Panc1 (cell line): ENCODE data around the gene TMEM60. TPM values are rescaled to one million over a fixed set of nuclear protein-coding genes. Genes with fewer than 3 reads are reported as not detected.

Experiments used
- ATAC-seq: fragments of 200-7000 bp; cut with Tn5 transposase; 2 replicates; pipeline ENCODE4 v1.9.1; 2020; ENCODE audit warnings: mild to moderate bottlenecking, moderate library complexity
- BruUV-seq: library from RNA; stranded (reverse); fragments of 400-500 nt; replicated peaks from 2 replicates; lab custom pipeline; 2021; lab: Mats Ljungman, UMichigan
- CTCF ChIA-PET: fragments of 300-600 bp; sonication (Branson Sonifier 250); formaldehyde crosslinking; loops from one replicate; lab custom pipeline; 2022; ENCODE audit warnings: antibody characterized with exemption; lab: Charles Lee
- POLR2A ChIA-PET: fragments of 300-600 bp; sonication (Branson Sonifier 250); formaldehyde crosslinking; loops from one replicate; lab custom pipeline; 2022; ENCODE audit warnings: antibody characterized with exemption; lab: Charles Lee
- DNase-seq: peaks from one replicate; pipeline ENCODE4 v3.0.0-alpha.2; 2010; ENCODE audit warnings: low read depth, low spot score
- H3K27ac ChIP-seq: 2 replicates; pipeline ENCODE4 v1.5.1; 2011; ENCODE audit warnings: mild to moderate bottlenecking, low read length, inconsistent platforms
- H3K27me3 ChIP-seq: fragments of 200-500 bp; sonication (Bioruptor generic); 2 replicates; pipeline ENCODE4 v1.6.0; 2014; ENCODE audit warnings: low read length, inconsistent platforms; ENCODE audit not compliant: control insufficient read depth, insufficient read depth
- H3K36me3 ChIP-seq: fragments of 200-500 bp; sonication (Bioruptor generic); 2 replicates; pipeline ENCODE4 v1.5.1; 2014; ENCODE audit warnings: inconsistent platforms, mild to moderate bottlenecking, low read length, moderate library complexity; ENCODE audit not compliant: control insufficient read depth, insufficient read depth
- H3K4me1 ChIP-seq: 2 replicates; pipeline ENCODE4 v1.5.1; 2011; ENCODE audit warnings: inconsistent platforms, mild to moderate bottlenecking, low read length, moderate library complexity; ENCODE audit not compliant: control insufficient read depth, insufficient read depth
- H3K4me3 ChIP-seq, 2 experiments: 2 replicates each; pipeline ENCODE4 v1.5.1; 2011 to 2012; ENCODE audit warnings: low read depth in 2 of 2, low read length in 2 of 2, mild to moderate bottlenecking in 2 of 2, inconsistent platforms in 1 of 2, moderate library complexity in 1 of 2
- H3K9me3 ChIP-seq: fragments of 200-500 bp; sonication (Bioruptor generic); 2 replicates; pipeline ENCODE4 v1.5.1; 2014; ENCODE audit warnings: low read depth, mild to moderate bottlenecking, inconsistent platforms, low read length, moderate library complexity; ENCODE audit not compliant: control insufficient read depth, insufficient read depth
- POLR2AphosphoS5 ChIP-seq: IDR thresholded peaks from 2 replicates; pipeline ENCODE4 v1.6.1; 2012; ENCODE audit warnings: mild to moderate bottlenecking, low read depth, low read length, moderate library complexity
- SIN3A ChIP-seq: IDR thresholded peaks from 2 replicates; pipeline ENCODE4 v1.6.1; 2012; ENCODE audit warnings: low read depth, mild to moderate bottlenecking, low read length, moderate library complexity, borderline replicate concordance; ENCODE audit not compliant: insufficient read depth
- TCF7L2 ChIP-seq: IDR thresholded peaks from 2 replicates; pipeline ENCODE4 v1.6.1; 2011; ENCODE audit warnings: mild to moderate bottlenecking, low read depth, low read length, inconsistent platforms
- in situ Hi-C: cut with HindIII; loops from 2 replicates; pipeline ENCODE4 v1.10.0; 2016; ENCODE audit warnings: low sequenced_read_pairs, low pct_unique_long_range_greater_than_20kb
- intact Hi-C: fragments of 100-400 bp; cut with micrococcal nuclease; formaldehyde crosslinking; loops from one replicate; pipeline ENCODE4 v1.10.0; 2022; ENCODE audit not compliant: unreplicated experiment
- total RNA-seq: library from RNA; stranded (reverse); gene quantifications from one replicate; pipeline ENCODE4 v1.2.1, GENCODE V29; 2021; ENCODE audit not compliant: unreplicated experiment
- TF ChIP-seq, protein P1 (sequence below): fragments of 450-650 bp; IDR thresholded peaks from 2 replicates; pipeline ENCODE4 v1.5.1; 2017; ENCODE audit warnings: mild to moderate bottlenecking
- TF ChIP-seq, protein P2 (sequence below), 2 experiments: IDR thresholded peaks; 2 replicates each; pipeline ENCODE4 v1.6.1; 2011 to 2012; ENCODE audit warnings: low read depth in 2 of 2, control low read depth in 1 of 2, low read length in 1 of 2, mild to moderate bottlenecking in 1 of 2, moderate library complexity in 1 of 2; ENCODE audit not compliant: insufficient read depth in 1 of 2

TMEM60 gene
- total RNA-seq, 1 experiment from 2014 or later: 20.4 TPM

DNA sequence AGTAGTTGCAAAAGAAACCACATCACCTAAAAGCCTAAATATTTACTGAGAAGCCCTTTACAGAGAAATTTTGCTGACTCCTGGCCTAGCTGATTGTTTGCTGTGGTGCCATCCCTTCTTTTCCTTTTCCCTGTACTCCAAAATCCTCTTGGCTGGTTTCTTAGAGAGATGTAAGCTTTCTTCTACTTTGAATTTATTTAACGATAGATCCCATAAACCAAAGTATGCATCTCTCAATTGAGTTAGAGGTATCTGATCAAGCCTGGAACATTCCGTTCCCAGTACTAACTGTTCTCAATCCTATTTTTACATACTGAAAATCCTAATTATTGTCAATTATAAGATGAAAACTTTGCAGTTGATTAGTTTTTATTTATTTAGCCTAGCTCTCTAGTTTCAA is 6.3 kb downstream of the TMEM60 start:
- Histone ChIP-seq H3K27ac (no peak overlapping the region), H3K27me3 (no peaks in the 10 kb centered on the region), H3K4me1 (peaks cover 20% of the 10 kb centered on the region; the same call in 1 of the 2 replicates), H3K9me3 (no peaks in the 10 kb centered on the region), H3K4me3 (no peak overlapping the region), H3K36me3 (no peaks in the 10 kb centered on the region)
- ATAC-seq: no peak
- ChIA-PET CTCF (no interaction called here), POLR2A (no interaction called here)
- in situ Hi-C loops: no loop called here
- BruUV-seq: no TSS peak
- TF ChIP-seq, protein P1, sequence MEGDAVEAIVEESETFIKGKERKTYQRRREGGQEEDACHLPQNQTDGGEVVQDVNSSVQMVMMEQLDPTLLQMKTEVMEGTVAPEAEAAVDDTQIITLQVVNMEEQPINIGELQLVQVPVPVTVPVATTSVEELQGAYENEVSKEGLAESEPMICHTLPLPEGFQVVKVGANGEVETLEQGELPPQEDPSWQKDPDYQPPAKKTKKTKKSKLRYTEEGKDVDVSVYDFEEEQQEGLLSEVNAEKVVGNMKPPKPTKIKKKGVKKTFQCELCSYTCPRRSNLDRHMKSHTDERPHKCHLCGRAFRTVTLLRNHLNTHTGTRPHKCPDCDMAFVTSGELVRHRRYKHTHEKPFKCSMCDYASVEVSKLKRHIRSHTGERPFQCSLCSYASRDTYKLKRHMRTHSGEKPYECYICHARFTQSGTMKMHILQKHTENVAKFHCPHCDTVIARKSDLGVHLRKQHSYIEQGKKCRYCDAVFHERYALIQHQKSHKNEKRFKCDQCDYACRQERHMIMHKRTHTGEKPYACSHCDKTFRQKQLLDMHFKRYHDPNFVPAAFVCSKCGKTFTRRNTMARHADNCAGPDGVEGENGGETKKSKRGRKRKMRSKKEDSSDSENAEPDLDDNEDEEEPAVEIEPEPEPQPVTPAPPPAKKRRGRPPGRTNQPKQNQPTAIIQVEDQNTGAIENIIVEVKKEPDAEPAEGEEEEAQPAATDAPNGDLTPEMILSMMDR: no peak
- TF ChIP-seq SIN3A (no peak), POLR2AphosphoS5 (no peak), TCF7L2 (no peak)
- TF ChIP-seq, protein P2, sequence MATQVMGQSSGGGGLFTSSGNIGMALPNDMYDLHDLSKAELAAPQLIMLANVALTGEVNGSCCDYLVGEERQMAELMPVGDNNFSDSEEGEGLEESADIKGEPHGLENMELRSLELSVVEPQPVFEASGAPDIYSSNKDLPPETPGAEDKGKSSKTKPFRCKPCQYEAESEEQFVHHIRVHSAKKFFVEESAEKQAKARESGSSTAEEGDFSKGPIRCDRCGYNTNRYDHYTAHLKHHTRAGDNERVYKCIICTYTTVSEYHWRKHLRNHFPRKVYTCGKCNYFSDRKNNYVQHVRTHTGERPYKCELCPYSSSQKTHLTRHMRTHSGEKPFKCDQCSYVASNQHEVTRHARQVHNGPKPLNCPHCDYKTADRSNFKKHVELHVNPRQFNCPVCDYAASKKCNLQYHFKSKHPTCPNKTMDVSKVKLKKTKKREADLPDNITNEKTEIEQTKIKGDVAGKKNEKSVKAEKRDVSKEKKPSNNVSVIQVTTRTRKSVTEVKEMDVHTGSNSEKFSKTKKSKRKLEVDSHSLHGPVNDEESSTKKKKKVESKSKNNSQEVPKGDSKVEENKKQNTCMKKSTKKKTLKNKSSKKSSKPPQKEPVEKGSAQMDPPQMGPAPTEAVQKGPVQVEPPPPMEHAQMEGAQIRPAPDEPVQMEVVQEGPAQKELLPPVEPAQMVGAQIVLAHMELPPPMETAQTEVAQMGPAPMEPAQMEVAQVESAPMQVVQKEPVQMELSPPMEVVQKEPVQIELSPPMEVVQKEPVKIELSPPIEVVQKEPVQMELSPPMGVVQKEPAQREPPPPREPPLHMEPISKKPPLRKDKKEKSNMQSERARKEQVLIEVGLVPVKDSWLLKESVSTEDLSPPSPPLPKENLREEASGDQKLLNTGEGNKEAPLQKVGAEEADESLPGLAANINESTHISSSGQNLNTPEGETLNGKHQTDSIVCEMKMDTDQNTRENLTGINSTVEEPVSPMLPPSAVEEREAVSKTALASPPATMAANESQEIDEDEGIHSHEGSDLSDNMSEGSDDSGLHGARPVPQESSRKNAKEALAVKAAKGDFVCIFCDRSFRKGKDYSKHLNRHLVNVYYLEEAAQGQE (IDR thresholded peaks at IDR 0.05; ENCODE audit: insufficient read depth in 1 of 2, low read depth in 2 of 2, low read length in 1 of 2): no peak
- DNase-seq: no peak
- intact Hi-C loops: loop anchor here (10.0 kb wide), 1 partner anchor 143 kb away; no protein-coding TSS in a partner anchor

DNA sequence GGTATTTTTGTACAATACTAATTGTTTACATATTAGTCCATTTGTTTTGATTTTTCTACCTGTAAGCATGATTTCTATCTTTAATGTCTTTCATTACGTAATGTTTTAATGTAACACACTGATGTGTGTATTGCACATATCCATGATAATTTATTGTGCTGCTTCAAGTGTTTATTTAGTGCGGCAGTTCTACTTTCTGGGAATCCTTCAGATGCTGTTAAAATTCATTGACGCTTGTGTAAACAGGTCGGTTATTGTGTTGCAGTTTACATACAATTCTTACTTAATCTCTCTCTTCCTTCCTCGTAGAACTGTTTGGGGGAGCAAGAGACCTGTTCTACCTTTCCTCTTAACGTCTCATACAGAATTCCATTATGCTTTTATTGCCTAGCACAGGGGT is 6.9 kb downstream of the TMEM60 start:
- BruUV-seq: no TSS peak
- DNase-seq (no peak), ATAC-seq (no peak)
- no peaks in the 10 kb centered on the region for H3K9me3 ChIP-seq
- in situ Hi-C loops (no loop called here), intact Hi-C loops (loop anchor here (10.0 kb wide), 1 partner anchor 143 kb away; no protein-coding TSS in a partner anchor)
- peaks cover 14% of the 10 kb centered on the region; the same call in 1 of the 2 replicates for H3K4me1 ChIP-seq
- H3K36me3 ChIP-seq: no peaks in the 10 kb centered on the region
- no peak for TF ChIP-seq SIN3A
- TF ChIP-seq POLR2AphosphoS5: no peak
- no peak for TF ChIP-seq TCF7L2
- TF ChIP-seq, protein P1: no peak
- ChIA-PET POLR2A (interaction anchor here (0.6 to 0.7 kb wide), 2 partner anchors 12 to 207 kb away, joined by 9 to 11 read pairs; no protein-coding TSS in a partner anchor), CTCF (no interaction called here)
- H3K4me3 ChIP-seq: no peak overlapping the region
- H3K27me3 ChIP-seq: no peaks in the 10 kb centered on the region
- H3K27ac ChIP-seq: no peak overlapping the region
